HG02588 (cell line): ENCODE data around the gene DNAJC4.
A peak's percentile ranks its signal among the peaks of the same experiment; 100 is the strongest.

ENCODE experiments used
- ATAC-seq: cut with Tn5 transposase; IDR thresholded peaks from one replicate; pipeline ENCODE4 v1.9.1; 2021; ENCODE audit warnings: mild to moderate bottlenecking, moderate library complexity; ENCODE audit not compliant: unreplicated experiment

DNAJC4 gene

GRCh38 chr11:64255135-64256128 is 25.1 kb downstream of the DNAJC4 start:
- no peak for ATAC-seq

- no peak for ATAC-seq
Observed at GRCh38 chr11:64256300-64256699, 26.0 kb downstream of the DNAJC4 start.

GRCh38 chr11:64258356-64258755 is 28.0 kb downstream of the DNAJC4 start:
- no peak for ATAC-seq

- no peak for ATAC-seq
Observed at GRCh38 chr11:64258946-64259532, 28.7 kb downstream of the DNAJC4 start.

- ATAC-seq = no peak
Observed at GRCh38 chr11:64259533-64260067, 29.3 kb downstream of the DNAJC4 start.

- ATAC-seq = no peak
Observed at GRCh38 chr11:64260147-64260708, 29.9 kb downstream of the DNAJC4 start.

- no peak for ATAC-seq
Observed at GRCh38 chr11:64261556-64262080, 31.3 kb downstream of the DNAJC4 start.

- ATAC-seq = no peak
Observed at GRCh38 chr11:64262271-64263002, 32.1 kb downstream of the DNAJC4 start.

GRCh38 chr11:64263021-64263946 is 32.9 kb downstream of the DNAJC4 start:
- no peak for ATAC-seq

GRCh38 chr11:64263947-64264317 is 33.6 kb downstream of the DNAJC4 start:
- no peak for ATAC-seq

- ATAC-seq = no peak
Observed at GRCh38 chr11:64264371-64264852, 34.1 kb downstream of the DNAJC4 start.

- ATAC-seq = no peak
Observed at GRCh38 chr11:64265176-64266160, 35.1 kb downstream of the DNAJC4 start.

- no peak for ATAC-seq
Observed at GRCh38 chr11:64266339-64266738, 36.0 kb downstream of the DNAJC4 start.

GRCh38 chr11:64267207-64267945 is 37.0 kb downstream of the DNAJC4 start:
- ATAC-seq = no peak

- ATAC-seq = no peak
Observed at GRCh38 chr11:64268025-64268892, 37.9 kb downstream of the DNAJC4 start.

- peak; percentile 13 for ATAC-seq
Observed at GRCh38 chr11:64268893-64269539, 38.7 kb downstream of the DNAJC4 start.
